IPS DF 6.9 (cell line): ENCODE measurements around the gene ZFPM1.

Experiments used
- DNase-seq: peaks from one replicate; pipeline ENCODE4 v3.0.0-alpha.2; 2013; ENCODE audit warnings: low read depth, low spot score
- H3K27ac ChIP-seq: one replicate; pipeline ENCODE4 v1.5.1; 2013; ENCODE audit warnings: low read length, control low read depth
- H3K27me3 ChIP-seq: 2 replicates; pipeline ENCODE4 v1.6.1; 2013; ENCODE audit warnings: mild to moderate bottlenecking, low read length; ENCODE audit not compliant: control insufficient read depth, insufficient read depth
- H3K36me3 ChIP-seq: 2 replicates; pipeline ENCODE4 v1.6.1; 2013; ENCODE audit warnings: low read length; ENCODE audit not compliant: control insufficient read depth, insufficient read depth
- H3K4me1 ChIP-seq: 2 replicates; pipeline ENCODE4 v1.6.1; 2013; ENCODE audit warnings: low read length; ENCODE audit not compliant: control insufficient read depth, insufficient read depth
- H3K4me3 ChIP-seq: 2 replicates; pipeline ENCODE4 v1.5.1; 2013; ENCODE audit warnings: mild to moderate bottlenecking, low read length
- H3K9me3 ChIP-seq: 2 replicates; pipeline ENCODE4 v1.6.1; 2013; ENCODE audit warnings: low read length, inconsistent platforms; ENCODE audit not compliant: control insufficient read depth, insufficient read depth
- WGBS: extraction: QIAGEN DNeasy Blood & Tissue Kit; methylation state at CpG from one replicate; pipeline ENCODE4 v1.1.7; 2013; ENCODE audit warnings: mixed read lengths, missing lambda C conversion rate; ENCODE audit not compliant: insufficient read length, insufficient coverage; 5-methylcytosine and 5-hydroxymethylcytosine counted together

The ZFPM1 gene

GRCh38 chr16:88543230-88543813, 90.2 kb downstream of the ZFPM1 start:
- Histone ChIP-seq H3K9me3 (no peaks in the 10 kb centered on the region), H3K4me3 (no peak overlapping the region), H3K27me3 (peaks cover 24% of the 10 kb centered on the region), H3K36me3 (no peaks in the 10 kb centered on the region), H3K27ac (no peak overlapping the region), H3K4me1 (peaks cover 2% of the 10 kb centered on the region; the same call in 1 of the 2 replicates)
- no peak for DNase-seq
- no CpG with 5 or more reads among the region's 8 CpGs for WGBS

- WGBS = no CpG with 5 or more reads among the region's 7 CpGs
- no peak for DNase-seq
- H3K27ac ChIP-seq = no peak overlapping the region
- no peaks in the 10 kb centered on the region for H3K9me3 ChIP-seq
- peaks cover 44% of the 10 kb centered on the region for H3K27me3 ChIP-seq
- no peak overlapping the region for H3K4me3 ChIP-seq
- no peaks in the 10 kb centered on the region for H3K36me3 ChIP-seq
- peaks cover 5% of the 10 kb centered on the region; the same call in 1 of the 2 replicates for H3K4me1 ChIP-seq
Observed at GRCh38 chr16:88545781-88546180, 92.7 kb downstream of the ZFPM1 start.

GRCh38 chr16:88548131-88548874, 95.2 kb downstream of the ZFPM1 start:
- no peak overlapping the region for H3K27ac ChIP-seq
- no CpG with 5 or more reads among the region's 15 CpGs for WGBS

GRCh38 chr16:88548985-88549384, 95.9 kb downstream of the ZFPM1 start:
- Histone ChIP-seq H3K36me3 (no peaks in the 10 kb centered on the region), H3K4me1 (peaks cover 5% of the 10 kb centered on the region; the same call in 1 of the 2 replicates), H3K4me3 (no peak overlapping the region), H3K27me3 (peaks cover 44% of the 10 kb centered on the region), H3K9me3 (no peaks in the 10 kb centered on the region), H3K27ac (no peak overlapping the region)
- WGBS = no CpG with 5 or more reads among the region's 13 CpGs
- DNase-seq = no peak

More at GRCh38 chr16:88548131-88548874, 95.2 kb downstream of the ZFPM1 start:
- peaks cover 5% of the 10 kb centered on the region; the same call in 1 of the 2 replicates for H3K4me1 ChIP-seq
- no peak for DNase-seq
- H3K4me3 ChIP-seq = no peak overlapping the region
- H3K9me3 ChIP-seq = no peaks in the 10 kb centered on the region
- no peaks in the 10 kb centered on the region for H3K36me3 ChIP-seq
- peaks cover 44% of the 10 kb centered on the region for H3K27me3 ChIP-seq

- DNase-seq = no peak
- no peaks in the 10 kb centered on the region for H3K9me3 ChIP-seq
- no peak overlapping the region for H3K27ac ChIP-seq
- WGBS = no CpG with 5 or more reads among the region's 12 CpGs
- peaks cover 5% of the 10 kb centered on the region; the same call in 1 of the 2 replicates for H3K4me1 ChIP-seq
- H3K36me3 ChIP-seq = no peaks in the 10 kb centered on the region
- H3K4me3 ChIP-seq = no peak overlapping the region
- peaks cover 44% of the 10 kb centered on the region for H3K27me3 ChIP-seq
Observed at GRCh38 chr16:88549671-88550245, 96.7 kb downstream of the ZFPM1 start.

- peaks cover 41% of the 10 kb centered on the region for H3K27me3 ChIP-seq
- no CpG with 5 or more reads among the region's 16 CpGs for WGBS
- peaks cover 5% of the 10 kb centered on the region; the same call in 1 of the 2 replicates for H3K4me1 ChIP-seq
- no peak overlapping the region for H3K27ac ChIP-seq
- no peak for DNase-seq
- no peaks in the 10 kb centered on the region for H3K9me3 ChIP-seq
- no peaks in the 10 kb centered on the region for H3K36me3 ChIP-seq
- no peak overlapping the region for H3K4me3 ChIP-seq
Observed at GRCh38 chr16:88550246-88550661, 97.2 kb downstream of the ZFPM1 start.

GRCh38 chr16:88552166-88552565, 99.1 kb downstream of the ZFPM1 start:
- no peak overlapping the region for H3K27ac ChIP-seq
- no peak overlapping the region for H3K4me3 ChIP-seq
- no peak for DNase-seq
- H3K27me3 ChIP-seq = peaks cover 27% of the 10 kb centered on the region
- H3K4me1 ChIP-seq = peaks cover 5% of the 10 kb centered on the region; the same call in 1 of the 2 replicates
- no peaks in the 10 kb centered on the region for H3K9me3 ChIP-seq
- H3K36me3 ChIP-seq = no peaks in the 10 kb centered on the region
- WGBS = no CpG with 5 or more reads among the region's 10 CpGs

- Histone ChIP-seq H3K4me1 (peaks cover 5% of the 10 kb centered on the region; the same call in 1 of the 2 replicates), H3K36me3 (no peaks in the 10 kb centered on the region), H3K4me3 (no peak overlapping the region), H3K27me3 (peaks cover 25% of the 10 kb centered on the region), H3K9me3 (no peaks in the 10 kb centered on the region), H3K27ac (no peak overlapping the region)
- WGBS = no CpG with 5 or more reads among the region's 13 CpGs
- no peak for DNase-seq
Observed at GRCh38 chr16:88552815-88553214, 99.7 kb downstream of the ZFPM1 start.

GRCh38 chr16:88553739-88554138, 100.7 kb downstream of the ZFPM1 start:
- WGBS = no CpG with 5 or more reads among the region's 16 CpGs
- peaks cover 3% of the 10 kb centered on the region; the same call in 1 of the 2 replicates for H3K4me1 ChIP-seq
- H3K27me3 ChIP-seq = peaks cover 16% of the 10 kb centered on the region
- no peak for DNase-seq
- no peaks in the 10 kb centered on the region for H3K36me3 ChIP-seq
- no peak overlapping the region for H3K4me3 ChIP-seq
- no peak overlapping the region for H3K27ac ChIP-seq
- H3K9me3 ChIP-seq = no peaks in the 10 kb centered on the region

GRCh38 chr16:88554711-88555264, 101.7 kb downstream of the ZFPM1 start:
- no peak overlapping the region for H3K27ac ChIP-seq

More at GRCh38 chr16:88554711-88555264, 101.7 kb downstream of the ZFPM1 start:
- peaks cover 3% of the 10 kb centered on the region; the same call in 1 of the 2 replicates for H3K4me1 ChIP-seq
- H3K27me3 ChIP-seq = peaks cover 6% of the 10 kb centered on the region; the same call in 1 of the 2 replicates
- H3K9me3 ChIP-seq = no peaks in the 10 kb centered on the region
- no peak overlapping the region for H3K4me3 ChIP-seq
- DNase-seq = no peak
- H3K36me3 ChIP-seq = no peaks in the 10 kb centered on the region
- no CpG with 5 or more reads among the region's 15 CpGs for WGBS
